ENCODE measurements around the gene RTBDN.
"Not testable (repeated sequence)": the region's sequence is repeated elsewhere in the genome, so short reads cannot be mapped to it uniquely, and the experiment has no call there.

RTBDN gene

DNA sequence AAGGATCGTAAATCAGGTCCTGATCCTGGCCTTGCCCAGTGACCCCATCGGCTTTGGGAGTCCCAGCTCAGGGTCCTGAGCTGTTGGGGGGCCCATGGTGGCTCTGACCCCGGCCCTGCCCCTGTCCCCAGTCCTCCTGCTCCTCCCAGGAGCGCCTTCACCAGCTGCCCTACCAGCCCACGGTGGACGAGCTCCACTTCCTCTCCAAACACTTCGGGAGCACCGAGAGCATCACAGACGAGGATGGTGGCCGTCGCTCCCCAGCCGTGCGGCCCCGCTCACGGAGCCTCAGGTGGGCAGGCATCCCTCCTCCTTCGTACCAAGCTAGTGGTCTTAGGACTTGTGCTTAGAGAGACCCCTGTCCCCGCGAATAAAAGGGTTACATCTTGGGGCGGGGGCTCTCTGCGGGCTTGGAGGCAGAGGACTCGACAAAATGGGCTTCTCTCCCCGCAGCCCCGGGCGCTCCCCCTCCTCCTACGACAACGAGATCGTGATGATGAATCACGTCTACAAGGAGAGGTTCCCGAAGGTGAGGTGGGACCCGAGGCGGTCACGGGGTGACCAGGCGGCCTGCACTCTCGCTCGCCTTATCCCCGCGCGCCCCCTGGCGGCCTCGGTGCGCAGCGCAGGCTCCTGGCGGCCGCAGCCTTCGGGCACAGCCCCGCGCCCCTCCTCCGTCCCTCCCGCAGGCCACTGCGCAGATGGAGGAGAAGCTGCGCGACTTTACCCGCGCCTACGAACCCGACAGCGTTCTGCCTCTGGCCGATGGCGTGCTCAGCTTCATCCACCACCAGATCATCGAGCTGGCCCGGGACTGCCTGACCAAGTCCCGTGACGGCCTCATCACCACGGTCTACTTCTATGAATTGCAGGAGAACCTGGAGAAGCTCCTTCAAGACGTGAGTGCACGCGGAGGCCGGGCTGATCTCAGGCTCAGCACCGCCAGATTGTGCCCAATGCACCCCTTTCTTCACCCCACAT is 13.1 kb upstream of the RTBDN start:
- peak; percentile 100 for TF ChIP-seq CTCF (IDR thresholded peaks at IDR 0.05; ENCODE audit: control insufficient read depth, extremely low read depth, insufficient read depth)
- H3K4me3 ChIP-seq (ENCODE audit: low read depth, low read length) = peak overlapping the region; percentile 1; the same call in 1 of the 2 replicates
- no peak for DNase-seq (ENCODE audit: low read depth)

- not testable (repeated sequence) for H3K4me3 ChIP-seq (ENCODE audit: low read depth, low read length); DNase-seq (ENCODE audit: low read depth)
Measured at GRCh38 chr19:12846613-12847012, 12.2 kb upstream of the RTBDN start.

DNA sequence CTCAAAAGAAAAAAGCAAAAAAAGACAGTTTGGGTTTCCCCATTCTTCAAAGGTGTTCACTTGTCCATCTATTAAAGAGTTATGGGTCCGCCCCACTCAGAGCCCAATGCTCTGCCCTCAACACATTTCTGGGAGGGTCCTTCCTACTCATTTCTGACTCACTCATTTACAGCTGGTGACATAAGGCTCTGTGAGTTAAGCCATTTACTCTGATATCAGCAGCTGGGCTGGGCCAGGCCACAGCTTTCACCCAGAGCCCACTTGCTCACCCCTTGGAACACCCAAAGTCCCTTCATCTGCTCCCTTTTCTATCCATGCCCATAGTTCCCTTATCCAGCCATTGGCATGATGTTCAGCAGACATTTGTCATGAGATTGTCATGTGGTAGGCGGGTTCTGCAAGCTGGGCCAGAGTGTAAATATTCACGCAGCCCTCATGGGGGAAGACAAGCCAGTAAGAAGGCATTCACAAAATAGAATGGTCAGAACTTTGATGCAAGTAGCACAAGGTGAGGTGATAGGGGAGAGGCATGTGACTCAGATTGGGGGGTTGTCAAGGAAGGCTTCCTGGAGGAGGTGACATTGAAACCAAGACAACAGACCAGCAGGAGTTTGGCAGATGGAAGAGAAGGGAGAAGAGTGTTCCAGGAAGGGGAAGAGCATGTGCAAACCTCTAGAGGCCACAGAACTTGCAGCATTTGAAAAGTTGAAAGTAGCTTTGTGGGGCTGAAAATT is 9.8 kb upstream of the RTBDN start:
- DNase-seq (ENCODE audit: low read depth) = no peak
- H3K4me3 ChIP-seq (ENCODE audit: low read depth, low read length) = no peak overlapping the region
- TF ChIP-seq CTCF (IDR thresholded peaks at IDR 0.05; ENCODE audit: control insufficient read depth, extremely low read depth, insufficient read depth) = no peak

GRCh38 chr19:12843328-12843727 is 8.9 kb upstream of the RTBDN start:
- no peak overlapping the region for H3K4me3 ChIP-seq (ENCODE audit: low read depth, low read length)
- TF ChIP-seq CTCF (IDR thresholded peaks at IDR 0.05; ENCODE audit: control insufficient read depth, extremely low read depth, insufficient read depth) = no peak
- no peak for DNase-seq (ENCODE audit: low read depth)

DNA sequence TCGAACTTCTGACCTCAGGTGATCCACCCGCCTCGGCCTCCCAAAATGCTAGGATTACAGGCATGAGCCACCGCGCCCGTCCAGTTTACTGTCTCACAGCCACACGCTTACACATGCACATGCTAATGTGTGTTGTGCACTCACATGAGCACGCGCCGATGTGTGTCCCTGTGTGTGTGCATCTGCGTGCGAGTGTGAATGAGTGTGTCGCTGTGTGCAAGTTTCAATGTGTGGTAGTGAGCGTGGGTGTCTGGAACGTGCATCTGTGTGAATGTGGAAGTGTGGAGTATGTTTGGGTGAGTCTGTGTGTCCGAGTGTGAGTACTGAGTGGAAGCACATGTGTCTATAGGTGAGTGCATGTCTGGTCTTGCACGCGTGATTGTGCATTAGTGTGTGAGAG is 8.1 kb upstream of the RTBDN start:
- TF ChIP-seq CTCF (IDR thresholded peaks at IDR 0.05; ENCODE audit: control insufficient read depth, extremely low read depth, insufficient read depth) = no peak
- H3K4me3 ChIP-seq (ENCODE audit: low read depth, low read length) = no peak overlapping the region
- no peak for DNase-seq (ENCODE audit: low read depth)

DNA sequence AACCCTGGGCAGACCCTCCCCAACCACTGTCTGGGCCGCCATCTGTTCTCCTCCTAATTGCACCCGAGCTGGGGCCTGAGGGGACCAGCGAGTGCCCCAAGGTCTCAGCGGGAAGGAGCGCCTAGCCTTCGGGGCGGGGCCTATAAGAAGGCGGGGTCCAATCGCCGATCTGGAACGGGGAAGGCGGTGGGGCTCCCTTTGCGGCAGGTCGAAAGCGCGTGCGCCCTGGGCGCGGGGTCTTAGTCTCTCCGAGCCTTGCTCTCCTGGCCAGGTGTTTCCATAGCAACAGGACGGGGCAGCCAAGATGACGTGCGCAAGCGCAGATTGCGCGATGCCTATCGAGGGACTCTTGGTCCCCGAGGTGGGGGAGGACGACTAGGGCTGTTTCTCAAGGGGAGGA is 6.7 kb upstream of the RTBDN start:
- DNase-seq (ENCODE audit: low read depth) = no peak
- TF ChIP-seq CTCF (IDR thresholded peaks at IDR 0.05; ENCODE audit: control insufficient read depth, extremely low read depth, insufficient read depth) = no peak
- no peak overlapping the region for H3K4me3 ChIP-seq (ENCODE audit: low read depth, low read length)

All from LNCaP clone FGC (cell line).